Loucy (cell line): Measurements from ENCODE around the gene ZMIZ2.

Source experiments
- EZH2phosphoT487 ChIP-seq: fragments of 200-600 bp; IDR thresholded peaks from 2 replicates; pipeline ENCODE4 v1.6.1; 2018; ENCODE audit warnings: antibody characterized with exemption, mild to moderate bottlenecking, moderate library complexity, borderline replicate concordance
- TF ChIP-seq, protein P1 (sequence below): fragments of 200-600 bp; sonication (generic); conservative IDR thresholded peaks from 2 replicates; pipeline ENCODE4 v1.5.1; 2014; ENCODE audit warnings: mild to moderate bottlenecking, antibody characterized with exemption, low read length

DNA sequence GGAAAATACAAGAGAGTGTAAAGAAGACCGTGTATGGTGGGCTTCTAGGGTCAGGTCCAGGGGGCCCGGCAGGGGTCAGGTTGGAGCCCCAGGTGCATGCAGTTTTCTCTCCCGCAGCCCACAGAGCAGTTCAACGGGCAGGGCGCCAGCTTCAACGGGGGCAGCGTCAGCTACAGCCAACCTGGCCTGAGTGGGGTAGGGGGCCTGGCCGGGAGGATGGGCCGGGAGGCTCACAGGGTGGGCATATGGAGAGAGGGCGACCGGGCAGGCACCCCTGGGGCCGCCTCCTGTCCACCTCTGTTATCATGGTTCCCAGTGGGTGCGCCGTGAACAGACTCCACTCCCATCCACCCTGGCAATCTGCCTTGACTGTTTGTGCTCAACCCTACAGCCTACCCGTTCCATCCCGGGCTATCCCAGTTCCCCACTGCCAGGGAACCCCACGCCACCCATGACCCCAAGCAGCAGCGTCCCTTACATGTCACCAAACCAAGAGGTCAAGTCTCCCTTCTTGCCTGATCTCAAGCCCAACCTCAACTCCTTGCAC is 11.5 kb downstream of the ZMIZ2 start:
- TF ChIP-seq, protein P1, sequence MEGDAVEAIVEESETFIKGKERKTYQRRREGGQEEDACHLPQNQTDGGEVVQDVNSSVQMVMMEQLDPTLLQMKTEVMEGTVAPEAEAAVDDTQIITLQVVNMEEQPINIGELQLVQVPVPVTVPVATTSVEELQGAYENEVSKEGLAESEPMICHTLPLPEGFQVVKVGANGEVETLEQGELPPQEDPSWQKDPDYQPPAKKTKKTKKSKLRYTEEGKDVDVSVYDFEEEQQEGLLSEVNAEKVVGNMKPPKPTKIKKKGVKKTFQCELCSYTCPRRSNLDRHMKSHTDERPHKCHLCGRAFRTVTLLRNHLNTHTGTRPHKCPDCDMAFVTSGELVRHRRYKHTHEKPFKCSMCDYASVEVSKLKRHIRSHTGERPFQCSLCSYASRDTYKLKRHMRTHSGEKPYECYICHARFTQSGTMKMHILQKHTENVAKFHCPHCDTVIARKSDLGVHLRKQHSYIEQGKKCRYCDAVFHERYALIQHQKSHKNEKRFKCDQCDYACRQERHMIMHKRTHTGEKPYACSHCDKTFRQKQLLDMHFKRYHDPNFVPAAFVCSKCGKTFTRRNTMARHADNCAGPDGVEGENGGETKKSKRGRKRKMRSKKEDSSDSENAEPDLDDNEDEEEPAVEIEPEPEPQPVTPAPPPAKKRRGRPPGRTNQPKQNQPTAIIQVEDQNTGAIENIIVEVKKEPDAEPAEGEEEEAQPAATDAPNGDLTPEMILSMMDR, result no peak
- TF ChIP-seq EZH2phosphoT487, result no peak
